A549 (cell line): ENCODE measurements around the gene POLR3E.

Source experiments
- CEBPB ChIP-seq, 2 experiments: fragments of >200 bp in 1 of 2; sonication (Bioruptor Twin) in 1 of 2; formaldehyde crosslinking in 1 of 2; IDR thresholded peaks; 2 replicates each; pipeline ENCODE4 v1.6.1; 2012 to 2016
- NPAS2 ChIP-seq: fragments of 250-450 bp; sonication (Bioruptor Pico); IDR thresholded peaks from 2 replicates; pipeline ENCODE4 v1.8.0; 2022; ENCODE audit warnings: mild to moderate bottlenecking, moderate library complexity, borderline replicate concordance
- POLR2A ChIP-seq: IDR thresholded peaks from 2 replicates; pipeline ENCODE4 v1.6.1; 2012; ENCODE audit warnings: mild to moderate bottlenecking, low read length
- ZNF302 ChIP-seq: fragments of 250-450 bp; sonication (Bioruptor Pico); IDR thresholded peaks from 2 replicates; pipeline ENCODE4 v1.9.0; 2021; ENCODE audit warnings: inconsistent platforms, mild to moderate bottlenecking, moderate library complexity
- TF ChIP-seq, protein P1 (sequence below): fragments of >200 bp; sonication (Bioruptor Twin); formaldehyde crosslinking; IDR thresholded peaks from 3 replicates; pipeline ENCODE4 v1.5.1; 2016
- TF ChIP-seq, protein P2 (sequence below): IDR thresholded peaks from 2 replicates; pipeline ENCODE4 v1.6.1; 2012; ENCODE audit warnings: low read depth, borderline replicate concordance
- TF ChIP-seq, protein P3 (sequence below): IDR thresholded peaks from 2 replicates; pipeline ENCODE4 v1.6.1; 2012

DNA sequence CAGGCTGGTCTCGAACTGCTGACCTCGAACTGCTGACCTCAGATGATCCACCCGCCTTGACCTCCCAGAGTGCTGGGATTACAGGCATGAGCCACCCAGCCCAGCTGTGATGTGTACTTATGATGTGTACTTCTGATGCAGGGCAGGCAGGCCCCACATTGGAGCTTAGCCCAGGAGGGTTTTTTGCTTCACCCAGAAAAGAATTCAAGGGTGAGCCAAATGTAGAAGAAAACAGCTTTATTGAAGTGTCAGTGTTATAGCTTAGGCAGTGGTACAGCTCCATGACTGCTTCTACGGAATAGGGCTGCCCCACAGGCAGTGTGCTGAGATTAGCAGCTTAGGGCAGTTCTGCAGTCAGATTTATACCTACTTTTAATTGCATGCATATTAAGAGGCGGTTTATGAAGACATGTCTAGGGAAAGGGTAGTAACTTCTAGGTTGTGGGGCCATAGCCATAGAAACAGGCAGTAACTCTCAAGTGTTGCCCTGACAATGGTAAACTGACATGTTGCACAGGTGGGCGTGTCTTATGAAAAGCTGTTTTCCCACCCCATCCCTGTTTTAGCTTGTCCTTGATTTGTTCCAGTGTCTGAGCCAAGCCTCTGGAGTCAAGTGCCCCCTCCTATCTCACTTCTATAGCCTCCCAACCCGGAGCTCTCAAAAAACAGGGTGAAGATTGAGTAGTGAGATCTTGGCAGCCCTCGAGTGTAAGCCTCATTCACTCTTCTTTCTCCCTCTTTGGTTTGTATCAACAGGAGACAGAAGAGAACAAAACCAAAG is 24.1 kb upstream of the POLR3E start:
- TF ChIP-seq POLR2A: no peak
- TF ChIP-seq CEBPB (IDR thresholded peaks at IDR 0.05): no peak
- TF ChIP-seq, protein P1, sequence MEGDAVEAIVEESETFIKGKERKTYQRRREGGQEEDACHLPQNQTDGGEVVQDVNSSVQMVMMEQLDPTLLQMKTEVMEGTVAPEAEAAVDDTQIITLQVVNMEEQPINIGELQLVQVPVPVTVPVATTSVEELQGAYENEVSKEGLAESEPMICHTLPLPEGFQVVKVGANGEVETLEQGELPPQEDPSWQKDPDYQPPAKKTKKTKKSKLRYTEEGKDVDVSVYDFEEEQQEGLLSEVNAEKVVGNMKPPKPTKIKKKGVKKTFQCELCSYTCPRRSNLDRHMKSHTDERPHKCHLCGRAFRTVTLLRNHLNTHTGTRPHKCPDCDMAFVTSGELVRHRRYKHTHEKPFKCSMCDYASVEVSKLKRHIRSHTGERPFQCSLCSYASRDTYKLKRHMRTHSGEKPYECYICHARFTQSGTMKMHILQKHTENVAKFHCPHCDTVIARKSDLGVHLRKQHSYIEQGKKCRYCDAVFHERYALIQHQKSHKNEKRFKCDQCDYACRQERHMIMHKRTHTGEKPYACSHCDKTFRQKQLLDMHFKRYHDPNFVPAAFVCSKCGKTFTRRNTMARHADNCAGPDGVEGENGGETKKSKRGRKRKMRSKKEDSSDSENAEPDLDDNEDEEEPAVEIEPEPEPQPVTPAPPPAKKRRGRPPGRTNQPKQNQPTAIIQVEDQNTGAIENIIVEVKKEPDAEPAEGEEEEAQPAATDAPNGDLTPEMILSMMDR: no peak
- TF ChIP-seq, protein P2, sequence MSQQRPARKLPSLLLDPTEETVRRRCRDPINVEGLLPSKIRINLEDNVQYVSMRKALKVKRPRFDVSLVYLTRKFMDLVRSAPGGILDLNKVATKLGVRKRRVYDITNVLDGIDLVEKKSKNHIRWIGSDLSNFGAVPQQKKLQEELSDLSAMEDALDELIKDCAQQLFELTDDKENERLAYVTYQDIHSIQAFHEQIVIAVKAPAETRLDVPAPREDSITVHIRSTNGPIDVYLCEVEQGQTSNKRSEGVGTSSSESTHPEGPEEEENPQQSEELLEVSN: no peak
- no peak for TF ChIP-seq ZNF302 (CRISPR knock-in tag)
- TF ChIP-seq, protein P3, sequence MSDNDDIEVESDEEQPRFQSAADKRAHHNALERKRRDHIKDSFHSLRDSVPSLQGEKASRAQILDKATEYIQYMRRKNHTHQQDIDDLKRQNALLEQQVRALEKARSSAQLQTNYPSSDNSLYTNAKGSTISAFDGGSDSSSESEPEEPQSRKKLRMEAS: no peak
- no peak for TF ChIP-seq NPAS2
